Osteocyte (in vitro differentiated cells): Measurements from ENCODE around the gene EFCAB11. TPM values are rescaled to one million over a fixed set of nuclear protein-coding genes. Genes with fewer than 3 reads are reported as not detected.
A peak's percentile ranks its signal among the peaks of the same experiment; 100 is the strongest.

Source experiments
- DNase-seq: peaks from one replicate; pipeline ENCODE4 v3.0.0; 2021; ENCODE audit warnings: mixed read lengths; ENCODE audit not compliant: unreplicated experiment; ENCODE audit errors: extremely low spot score
- H3K27ac Mint-ChIP-seq: one replicate; pipeline ENCODE4 v1.8.0; 2021; ENCODE audit warnings: mild to moderate bottlenecking, mixed read lengths; ENCODE audit not compliant: unreplicated experiment
- H3K27me3 Mint-ChIP-seq: one replicate; pipeline ENCODE4 v1.8.0; 2021; ENCODE audit warnings: mixed read lengths; ENCODE audit not compliant: unreplicated experiment
- H3K36me3 Mint-ChIP-seq: one replicate; pipeline ENCODE4 v1.8.0; 2021; ENCODE audit warnings: mixed read lengths; ENCODE audit not compliant: unreplicated experiment
- H3K4me1 Mint-ChIP-seq: one replicate; pipeline ENCODE4 v1.8.0; 2021; ENCODE audit warnings: mixed read lengths; ENCODE audit not compliant: unreplicated experiment
- H3K4me3 Mint-ChIP-seq: one replicate; pipeline ENCODE4 v1.8.0; 2021; ENCODE audit warnings: mild to moderate bottlenecking, moderate library complexity, mixed read lengths; ENCODE audit not compliant: unreplicated experiment
- H3K9me3 Mint-ChIP-seq: one replicate; pipeline ENCODE4 v1.8.0; 2021; ENCODE audit warnings: mixed read lengths; ENCODE audit not compliant: unreplicated experiment
- total RNA-seq: library from RNA; stranded (reverse); gene quantifications from 2 replicates; pipeline ENCODE4 v1.2.1, GENCODE V29; 2021
- TF ChIP-seq, protein P1 (sequence below): fragments of 200-600 bp; sonication (generic); IDR thresholded peaks from 2 replicates; pipeline ENCODE4 v1.5.0; 2021; ENCODE audit warnings: antibody characterized with exemption, mild to moderate bottlenecking, moderate library complexity

EFCAB11 gene
- total RNA-seq, 1 donor from 2014 or later = 8.7 TPM

- H3K27ac Mint-ChIP-seq = no peak overlapping the region
- DNase-seq = no peak
- peaks cover 25% of the 10 kb centered on the region for H3K4me1 Mint-ChIP-seq
- peaks cover 10% of the 10 kb centered on the region for H3K36me3 Mint-ChIP-seq
- TF ChIP-seq, protein P1, sequence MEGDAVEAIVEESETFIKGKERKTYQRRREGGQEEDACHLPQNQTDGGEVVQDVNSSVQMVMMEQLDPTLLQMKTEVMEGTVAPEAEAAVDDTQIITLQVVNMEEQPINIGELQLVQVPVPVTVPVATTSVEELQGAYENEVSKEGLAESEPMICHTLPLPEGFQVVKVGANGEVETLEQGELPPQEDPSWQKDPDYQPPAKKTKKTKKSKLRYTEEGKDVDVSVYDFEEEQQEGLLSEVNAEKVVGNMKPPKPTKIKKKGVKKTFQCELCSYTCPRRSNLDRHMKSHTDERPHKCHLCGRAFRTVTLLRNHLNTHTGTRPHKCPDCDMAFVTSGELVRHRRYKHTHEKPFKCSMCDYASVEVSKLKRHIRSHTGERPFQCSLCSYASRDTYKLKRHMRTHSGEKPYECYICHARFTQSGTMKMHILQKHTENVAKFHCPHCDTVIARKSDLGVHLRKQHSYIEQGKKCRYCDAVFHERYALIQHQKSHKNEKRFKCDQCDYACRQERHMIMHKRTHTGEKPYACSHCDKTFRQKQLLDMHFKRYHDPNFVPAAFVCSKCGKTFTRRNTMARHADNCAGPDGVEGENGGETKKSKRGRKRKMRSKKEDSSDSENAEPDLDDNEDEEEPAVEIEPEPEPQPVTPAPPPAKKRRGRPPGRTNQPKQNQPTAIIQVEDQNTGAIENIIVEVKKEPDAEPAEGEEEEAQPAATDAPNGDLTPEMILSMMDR = no peak
- no peaks in the 10 kb centered on the region for H3K27me3 Mint-ChIP-seq
- no peak overlapping the region for H3K4me3 Mint-ChIP-seq
- peaks cover 11% of the 10 kb centered on the region for H3K9me3 Mint-ChIP-seq
These were observed 127.3 kb downstream of the EFCAB11 start for GRCh38 chr14:89827265-89827664.

GRCh38 chr14:89826596-89826995 is 127.9 kb downstream of the EFCAB11 start:
- H3K36me3 Mint-ChIP-seq = peaks cover 10% of the 10 kb centered on the region
- H3K27me3 Mint-ChIP-seq = no peaks in the 10 kb centered on the region
- peaks cover 25% of the 10 kb centered on the region for H3K4me1 Mint-ChIP-seq
- H3K9me3 Mint-ChIP-seq = peaks cover 11% of the 10 kb centered on the region
- TF ChIP-seq, protein P1 = no peak
- H3K27ac Mint-ChIP-seq = peak overlapping the region; percentile 59
- no peak for DNase-seq
- no peak overlapping the region for H3K4me3 Mint-ChIP-seq

DNA sequence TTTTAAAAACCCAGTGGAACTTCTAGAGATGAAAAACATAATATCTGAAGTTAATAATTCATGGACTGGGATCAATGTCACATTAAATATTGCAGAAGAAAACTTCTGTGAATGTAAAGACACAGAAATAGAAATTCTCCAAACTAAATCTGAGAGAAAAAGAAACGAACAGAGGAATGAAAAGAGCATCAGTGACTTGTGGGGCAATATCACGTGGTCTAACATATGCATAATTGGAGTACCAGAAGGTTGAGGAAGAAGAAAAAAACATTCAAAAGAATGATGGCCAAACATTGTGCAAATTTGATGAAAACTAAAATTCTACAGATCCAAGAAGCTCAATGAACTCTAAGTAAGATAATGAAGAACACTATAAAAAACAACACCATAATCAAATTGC is 130.8 kb downstream of the EFCAB11 start:
- no peak overlapping the region for H3K27ac Mint-ChIP-seq
- peaks cover 10% of the 10 kb centered on the region for H3K36me3 Mint-ChIP-seq
- no peaks in the 10 kb centered on the region for H3K27me3 Mint-ChIP-seq
- peaks cover 11% of the 10 kb centered on the region for H3K9me3 Mint-ChIP-seq
- H3K4me3 Mint-ChIP-seq = no peak overlapping the region
- TF ChIP-seq, protein P1 = no peak
- no peak for DNase-seq
- peaks cover 24% of the 10 kb centered on the region for H3K4me1 Mint-ChIP-seq

DNA sequence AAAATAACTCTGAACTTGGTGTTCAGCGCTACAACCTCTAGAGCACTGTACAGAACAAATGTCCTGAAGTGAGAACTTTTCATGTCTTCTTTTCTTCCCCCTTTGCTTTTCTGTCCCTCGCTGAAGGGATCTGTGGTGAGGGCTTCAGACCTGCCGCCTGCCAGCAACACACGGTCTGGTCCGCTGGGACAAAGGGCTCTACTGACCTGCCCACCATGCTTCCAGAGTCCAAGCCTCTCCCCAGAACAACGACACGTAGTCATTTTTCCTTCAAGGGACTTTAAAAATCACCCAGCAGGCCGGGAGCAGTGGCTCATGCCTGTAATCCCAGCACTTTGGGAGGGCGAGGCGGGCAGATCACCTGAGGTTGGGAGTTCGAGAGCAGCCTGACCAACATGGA is 140.4 kb downstream of the EFCAB11 start:
- DNase-seq = no peak
- no peaks in the 10 kb centered on the region for H3K36me3 Mint-ChIP-seq
- TF ChIP-seq, protein P1 = no peak
- peak overlapping the region; percentile 74 for H3K4me3 Mint-ChIP-seq
- peak overlapping the region; percentile 95 for H3K27ac Mint-ChIP-seq
- H3K9me3 Mint-ChIP-seq = no peaks in the 10 kb centered on the region
- peaks cover 72% of the 10 kb centered on the region for H3K4me1 Mint-ChIP-seq
- H3K27me3 Mint-ChIP-seq = no peaks in the 10 kb centered on the region

DNA sequence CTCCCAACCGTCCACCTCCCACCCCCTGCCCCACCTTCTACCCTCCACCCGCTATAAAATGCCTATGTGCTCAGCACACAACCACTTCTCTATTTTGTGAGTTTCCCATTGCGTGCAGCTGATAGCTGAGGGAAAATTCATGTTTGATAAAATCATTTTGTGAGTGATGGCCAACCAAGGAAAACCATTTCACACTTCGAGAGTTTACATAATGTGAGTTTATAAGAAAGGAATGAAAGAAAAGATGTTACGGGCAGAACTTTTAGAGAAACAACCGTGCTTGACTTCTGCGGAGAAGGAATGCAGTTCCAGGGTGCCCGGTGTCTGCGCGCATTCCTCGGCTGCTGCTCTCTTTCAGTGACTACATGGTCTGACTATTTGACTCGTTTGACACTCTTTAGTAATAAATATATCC is 140.9 kb downstream of the EFCAB11 start:
- TF ChIP-seq, protein P1 = no peak
- Mint-ChIP-seq H3K9me3 (no peaks in the 10 kb centered on the region), H3K27me3 (no peaks in the 10 kb centered on the region), H3K4me1 (peaks cover 67% of the 10 kb centered on the region), H3K27ac (peak overlapping the region; percentile 95), H3K36me3 (no peaks in the 10 kb centered on the region), H3K4me3 (peak overlapping the region; percentile 74)
- DNase-seq = no peak
